HL-60 (cell line): ENCODE results near the gene TAS2R1.

Source experiments
- DNase-seq, 2 experiments: peaks; one replicate each; pipeline ENCODE4 v3.0.0-alpha.2; 2010 to 2020; ENCODE audit warnings: low read depth in 1 of 2, low spot score in 1 of 2
- H3K27ac ChIP-seq: fragments of 250-450 bp; sonication (Bioruptor Pico); replicated peaks from 2 replicates; pipeline ENCODE4 v1.5.1; 2020; ENCODE audit warnings: mild to moderate bottlenecking, moderate library complexity
- H3K27me3 ChIP-seq: fragments of 250-450 bp; sonication (Bioruptor Pico); 2 replicates; pipeline ENCODE4 v1.5.1; 2021; ENCODE audit warnings: mild to moderate bottlenecking, moderate library complexity; ENCODE audit not compliant: insufficient read depth, poor library complexity, severe bottlenecking
- H3K4me3 ChIP-seq: replicated peaks from 2 replicates; pipeline ENCODE4 v1.5.1; 2011; ENCODE audit warnings: mild to moderate bottlenecking, control low read depth, low read length; ENCODE audit not compliant: insufficient read depth
- GABPA ChIP-seq: IDR thresholded peaks from 2 replicates; pipeline ENCODE4 v1.6.1; 2012; ENCODE audit warnings: low read depth
- POLR2AphosphoS5 ChIP-seq: IDR thresholded peaks from 2 replicates; pipeline ENCODE4 v1.6.1; 2012; ENCODE audit warnings: low read depth
- SPI1 ChIP-seq: IDR thresholded peaks from 2 replicates; pipeline ENCODE4 v1.6.1; 2012; ENCODE audit warnings: low read depth, mild to moderate bottlenecking, borderline replicate concordance
- TF ChIP-seq, protein P1 (sequence below): IDR thresholded peaks from 2 replicates; pipeline ENCODE4 v1.6.1; 2012; ENCODE audit warnings: low read depth; ENCODE audit not compliant: insufficient replicate concordance
- TF ChIP-seq, protein P2 (sequence below): IDR thresholded peaks from one replicate; pipeline ENCODE4 v1.5.1; 2011; ENCODE audit warnings: low read length, control low read depth, inconsistent platforms; ENCODE audit not compliant: insufficient read depth

The TAS2R1 gene

DNA sequence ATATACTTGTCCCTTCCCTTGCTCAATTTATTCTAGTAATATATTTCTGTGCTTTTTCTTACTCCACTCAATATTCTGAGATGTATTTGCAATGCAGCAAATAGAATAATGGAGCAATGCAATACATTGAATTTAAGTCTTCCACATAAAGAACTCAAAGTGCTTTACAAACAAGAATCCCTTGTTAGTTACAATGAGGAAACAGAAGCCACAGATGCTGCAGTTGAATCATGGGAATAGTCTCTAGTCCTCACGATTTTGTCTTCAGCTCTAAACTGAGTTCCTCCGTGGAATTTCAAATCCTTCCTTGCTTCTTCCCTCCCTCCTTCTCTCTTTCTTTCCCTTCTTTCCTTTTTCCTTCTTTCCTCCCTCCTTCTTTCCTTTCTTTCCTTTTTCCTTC lies 12.5 kb upstream of the TAS2R1 start:
- TF ChIP-seq SPI1: no peak
- TF ChIP-seq, protein P1, sequence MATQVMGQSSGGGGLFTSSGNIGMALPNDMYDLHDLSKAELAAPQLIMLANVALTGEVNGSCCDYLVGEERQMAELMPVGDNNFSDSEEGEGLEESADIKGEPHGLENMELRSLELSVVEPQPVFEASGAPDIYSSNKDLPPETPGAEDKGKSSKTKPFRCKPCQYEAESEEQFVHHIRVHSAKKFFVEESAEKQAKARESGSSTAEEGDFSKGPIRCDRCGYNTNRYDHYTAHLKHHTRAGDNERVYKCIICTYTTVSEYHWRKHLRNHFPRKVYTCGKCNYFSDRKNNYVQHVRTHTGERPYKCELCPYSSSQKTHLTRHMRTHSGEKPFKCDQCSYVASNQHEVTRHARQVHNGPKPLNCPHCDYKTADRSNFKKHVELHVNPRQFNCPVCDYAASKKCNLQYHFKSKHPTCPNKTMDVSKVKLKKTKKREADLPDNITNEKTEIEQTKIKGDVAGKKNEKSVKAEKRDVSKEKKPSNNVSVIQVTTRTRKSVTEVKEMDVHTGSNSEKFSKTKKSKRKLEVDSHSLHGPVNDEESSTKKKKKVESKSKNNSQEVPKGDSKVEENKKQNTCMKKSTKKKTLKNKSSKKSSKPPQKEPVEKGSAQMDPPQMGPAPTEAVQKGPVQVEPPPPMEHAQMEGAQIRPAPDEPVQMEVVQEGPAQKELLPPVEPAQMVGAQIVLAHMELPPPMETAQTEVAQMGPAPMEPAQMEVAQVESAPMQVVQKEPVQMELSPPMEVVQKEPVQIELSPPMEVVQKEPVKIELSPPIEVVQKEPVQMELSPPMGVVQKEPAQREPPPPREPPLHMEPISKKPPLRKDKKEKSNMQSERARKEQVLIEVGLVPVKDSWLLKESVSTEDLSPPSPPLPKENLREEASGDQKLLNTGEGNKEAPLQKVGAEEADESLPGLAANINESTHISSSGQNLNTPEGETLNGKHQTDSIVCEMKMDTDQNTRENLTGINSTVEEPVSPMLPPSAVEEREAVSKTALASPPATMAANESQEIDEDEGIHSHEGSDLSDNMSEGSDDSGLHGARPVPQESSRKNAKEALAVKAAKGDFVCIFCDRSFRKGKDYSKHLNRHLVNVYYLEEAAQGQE: no peak
- TF ChIP-seq, protein P2, sequence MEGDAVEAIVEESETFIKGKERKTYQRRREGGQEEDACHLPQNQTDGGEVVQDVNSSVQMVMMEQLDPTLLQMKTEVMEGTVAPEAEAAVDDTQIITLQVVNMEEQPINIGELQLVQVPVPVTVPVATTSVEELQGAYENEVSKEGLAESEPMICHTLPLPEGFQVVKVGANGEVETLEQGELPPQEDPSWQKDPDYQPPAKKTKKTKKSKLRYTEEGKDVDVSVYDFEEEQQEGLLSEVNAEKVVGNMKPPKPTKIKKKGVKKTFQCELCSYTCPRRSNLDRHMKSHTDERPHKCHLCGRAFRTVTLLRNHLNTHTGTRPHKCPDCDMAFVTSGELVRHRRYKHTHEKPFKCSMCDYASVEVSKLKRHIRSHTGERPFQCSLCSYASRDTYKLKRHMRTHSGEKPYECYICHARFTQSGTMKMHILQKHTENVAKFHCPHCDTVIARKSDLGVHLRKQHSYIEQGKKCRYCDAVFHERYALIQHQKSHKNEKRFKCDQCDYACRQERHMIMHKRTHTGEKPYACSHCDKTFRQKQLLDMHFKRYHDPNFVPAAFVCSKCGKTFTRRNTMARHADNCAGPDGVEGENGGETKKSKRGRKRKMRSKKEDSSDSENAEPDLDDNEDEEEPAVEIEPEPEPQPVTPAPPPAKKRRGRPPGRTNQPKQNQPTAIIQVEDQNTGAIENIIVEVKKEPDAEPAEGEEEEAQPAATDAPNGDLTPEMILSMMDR: no peak
- TF ChIP-seq POLR2AphosphoS5: no peak
- no peak for TF ChIP-seq GABPA
- no peak overlapping the region for H3K4me3 ChIP-seq
- no peak for DNase-seq
- H3K27me3 ChIP-seq: no peaks in the 10 kb centered on the region
- no peak overlapping the region for H3K27ac ChIP-seq

DNA sequence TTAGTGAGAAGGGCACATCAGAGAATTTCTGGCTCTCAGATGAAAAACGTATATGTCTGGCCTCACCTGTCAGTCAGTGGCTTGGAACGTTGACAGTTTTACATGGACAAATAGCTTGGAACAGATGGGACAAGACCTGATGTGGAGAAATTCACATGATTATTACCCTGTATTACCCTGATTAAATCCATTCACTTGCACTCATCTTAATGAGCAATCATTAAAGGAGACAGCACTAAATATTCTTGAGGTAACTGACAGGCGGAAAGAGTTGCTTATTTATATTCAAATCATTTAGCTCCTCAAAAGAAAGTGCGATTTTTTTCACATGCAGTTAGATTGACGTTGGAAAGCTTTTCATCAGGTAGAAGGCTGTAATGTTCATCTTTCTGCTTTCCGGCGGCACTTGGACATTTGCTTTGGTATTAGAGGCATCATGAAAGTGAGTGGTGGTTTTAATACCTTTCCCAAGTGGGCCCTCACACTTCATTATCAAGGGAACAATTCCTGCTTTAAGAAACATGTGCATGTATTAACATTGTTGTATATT lies 11.7 kb upstream of the TAS2R1 start:
- H3K27ac ChIP-seq: no peak overlapping the region
- TF ChIP-seq POLR2AphosphoS5: no peak
- TF ChIP-seq, protein P1: no peak
- H3K4me3 ChIP-seq: no peak overlapping the region
- DNase-seq: no peak
- no peaks in the 10 kb centered on the region for H3K27me3 ChIP-seq

DNA sequence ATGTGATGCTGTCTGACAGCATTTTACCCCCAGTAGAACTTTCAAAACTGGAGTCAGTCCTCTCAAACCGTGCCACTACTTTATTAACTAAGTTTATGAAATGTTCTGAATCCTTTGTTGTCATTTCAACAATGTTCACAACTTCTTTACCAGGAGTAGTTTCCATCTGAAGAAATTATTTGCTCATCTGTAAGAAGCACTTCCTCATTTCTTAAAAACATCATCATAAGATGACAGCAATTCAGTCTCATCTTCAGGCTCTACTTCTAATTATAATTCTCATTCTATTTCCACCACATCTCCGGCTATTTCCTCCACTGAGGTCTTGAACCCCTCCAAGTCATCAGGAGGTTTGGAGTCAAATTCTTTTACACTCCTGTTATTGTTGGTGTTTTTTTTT lies 2.3 kb upstream of the TAS2R1 start:
- H3K27ac ChIP-seq: no peak overlapping the region
- no peak overlapping the region for H3K4me3 ChIP-seq
- TF ChIP-seq, protein P1: no peak
- peak; percentile 65 for TF ChIP-seq SPI1
- no peak for TF ChIP-seq GABPA
- H3K27me3 ChIP-seq: no peaks in the 10 kb centered on the region
- DNase-seq: no peak

DNA sequence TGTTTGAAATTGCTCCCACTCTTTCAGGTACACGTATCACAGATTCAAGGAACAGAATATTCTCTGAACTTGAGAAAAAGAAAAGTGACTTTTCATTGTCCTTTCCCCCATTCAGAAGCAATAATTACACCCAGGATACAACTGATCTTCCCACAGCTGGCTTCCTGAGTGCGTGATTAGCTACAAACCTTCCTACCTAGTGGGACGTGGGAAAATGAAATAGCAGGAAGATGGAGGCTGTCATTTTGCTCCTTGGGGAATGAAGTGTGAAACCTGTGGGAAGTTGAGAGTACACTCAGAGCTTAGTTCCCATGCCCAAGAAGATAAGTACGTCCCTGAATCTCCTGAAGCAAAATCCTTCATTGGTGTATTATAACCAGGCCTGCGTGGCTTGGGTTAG lies 2.6 kb downstream of the TAS2R1 start:
- no peak overlapping the region for H3K27ac ChIP-seq
- no peak overlapping the region for H3K4me3 ChIP-seq
- no peaks in the 10 kb centered on the region for H3K27me3 ChIP-seq
- no peak for DNase-seq
- TF ChIP-seq SPI1 (no peak), GABPA (no peak), POLR2AphosphoS5 (no peak)
- TF ChIP-seq, protein P1: no peak
- TF ChIP-seq, protein P2: no peak
